Tibial artery (tissue), 4 donors: ENCODE results near the gene PAM.

Source experiments
- DNase-seq, 2 donors: peaks; one replicate each; pipeline ENCODE4 v3.0.0-alpha.2; 2019
- H3K27ac ChIP-seq, 2 donors: fragments of 200-600 bp; sonication (generic) in 1 of 2; 1 replicate in 1 of 2; 2 replicates in 1 of 2; pipeline ENCODE4 v1.5.1; 2018 to 2019; ENCODE audit warnings: mild to moderate bottlenecking in 1 of 2
- H3K27me3 ChIP-seq, 2 donors: fragments of 200-600 bp; sonication (generic) in 1 of 2; one replicate each; pipeline versions ENCODE4 v1.5.1 to v1.6.0; 2016 to 2019
- H3K36me3 ChIP-seq, 3 donors: fragments of 200-600 bp; sonication (generic) in 2 of 3; one replicate each; pipeline ENCODE4 v1.5.1; 2016 to 2019; ENCODE audit warnings: mild to moderate bottlenecking in 2 of 3
- H3K4me1 ChIP-seq, 4 donors: fragments of 200-600 bp; sonication (generic) in 2 of 4; 1 replicate in 3 of 4; 2 replicates in 1 of 4; pipeline ENCODE4 v1.5.1; 2016 to 2019
- H3K4me3 ChIP-seq, 2 donors: fragments of 200-600 bp; sonication (generic) in 1 of 2; 1 replicate in 1 of 2; 2 replicates in 1 of 2; pipeline ENCODE4 v1.5.1; 2018 to 2019; ENCODE audit warnings: mild to moderate bottlenecking in 2 of 2
- H3K9me3 ChIP-seq, 3 donors: fragments of 200-600 bp; sonication (generic) in 1 of 3; one replicate each; pipeline ENCODE4 v1.5.1; 2016 to 2019
- intact Hi-C: fragments of 100-400 bp; cut with DNase I; formaldehyde crosslinking; loops from one replicate; pipeline ENCODE4 v1.15.0; 2023; ENCODE audit warnings: low total_unique reads
- TF ChIP-seq, protein P1 (sequence below), 2 experiments: fragments of 200-600 bp in 1 of 2; fragments of 450-650 bp in 1 of 2; IDR thresholded peaks; one replicate each; pipeline ENCODE4 v1.5.1; 2017 to 2019; ENCODE audit warnings: antibody characterized with exemption in 2 of 2, mild to moderate bottlenecking in 1 of 2, moderate library complexity in 1 of 2

Gene PAM

DNA sequence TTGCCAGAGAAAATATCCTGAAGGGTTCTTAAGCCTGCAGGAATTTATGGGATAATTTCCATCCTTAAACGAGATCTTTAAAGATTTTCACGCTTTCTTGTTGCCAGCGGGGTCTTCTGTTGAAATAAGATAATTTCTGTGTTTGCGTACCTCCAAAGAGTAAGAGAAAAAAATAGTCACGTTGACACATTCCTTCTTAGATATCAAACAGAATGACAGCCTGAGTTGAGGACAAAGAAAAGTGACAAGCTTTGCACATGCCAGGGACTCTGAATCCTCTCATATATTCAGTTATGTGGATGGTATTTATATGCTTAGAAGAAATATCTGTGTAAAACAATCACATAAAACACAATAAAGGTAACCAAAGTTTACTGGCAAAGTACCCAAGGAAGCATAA lies 21.6 kb upstream of the PAM start:
- no peaks in the 10 kb centered on the region for H3K36me3 ChIP-seq
- H3K4me1 ChIP-seq: no peaks in the 10 kb centered on the region
- H3K9me3 ChIP-seq: no peaks in the 10 kb centered on the region
- intact Hi-C loops: no loop called here
- TF ChIP-seq, protein P1, sequence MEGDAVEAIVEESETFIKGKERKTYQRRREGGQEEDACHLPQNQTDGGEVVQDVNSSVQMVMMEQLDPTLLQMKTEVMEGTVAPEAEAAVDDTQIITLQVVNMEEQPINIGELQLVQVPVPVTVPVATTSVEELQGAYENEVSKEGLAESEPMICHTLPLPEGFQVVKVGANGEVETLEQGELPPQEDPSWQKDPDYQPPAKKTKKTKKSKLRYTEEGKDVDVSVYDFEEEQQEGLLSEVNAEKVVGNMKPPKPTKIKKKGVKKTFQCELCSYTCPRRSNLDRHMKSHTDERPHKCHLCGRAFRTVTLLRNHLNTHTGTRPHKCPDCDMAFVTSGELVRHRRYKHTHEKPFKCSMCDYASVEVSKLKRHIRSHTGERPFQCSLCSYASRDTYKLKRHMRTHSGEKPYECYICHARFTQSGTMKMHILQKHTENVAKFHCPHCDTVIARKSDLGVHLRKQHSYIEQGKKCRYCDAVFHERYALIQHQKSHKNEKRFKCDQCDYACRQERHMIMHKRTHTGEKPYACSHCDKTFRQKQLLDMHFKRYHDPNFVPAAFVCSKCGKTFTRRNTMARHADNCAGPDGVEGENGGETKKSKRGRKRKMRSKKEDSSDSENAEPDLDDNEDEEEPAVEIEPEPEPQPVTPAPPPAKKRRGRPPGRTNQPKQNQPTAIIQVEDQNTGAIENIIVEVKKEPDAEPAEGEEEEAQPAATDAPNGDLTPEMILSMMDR (IDR thresholded peaks at IDR 0.05): no peak
- H3K27me3 ChIP-seq: no peaks in the 10 kb centered on the region
- no peak overlapping the region for H3K27ac ChIP-seq
- no peak for DNase-seq
- H3K4me3 ChIP-seq: no peak overlapping the region

DNA sequence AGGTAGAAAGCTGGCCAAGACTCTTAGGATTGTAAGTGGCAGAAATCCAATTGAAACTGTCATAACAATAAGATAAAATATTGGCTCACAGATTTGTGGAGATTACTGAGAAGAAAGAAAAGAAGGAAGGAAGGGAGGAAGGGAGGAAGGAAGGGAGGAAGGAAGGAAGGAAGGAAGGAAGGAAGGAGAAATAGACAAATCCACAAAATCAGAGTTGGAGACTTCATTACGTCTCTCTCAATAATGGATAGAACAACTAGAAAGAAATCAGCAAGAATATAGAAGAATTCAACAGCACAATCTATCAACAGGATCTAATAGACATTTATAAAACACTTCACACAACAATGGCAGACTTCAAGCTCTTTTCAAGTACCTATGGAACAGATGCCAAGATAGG lies 17.9 kb upstream of the PAM start:
- H3K36me3 ChIP-seq: no peaks in the 10 kb centered on the region
- no peak overlapping the region for H3K4me3 ChIP-seq
- TF ChIP-seq, protein P1 (IDR thresholded peaks at IDR 0.05): no peak
- no peaks in the 10 kb centered on the region for H3K9me3 ChIP-seq
- no peak overlapping the region for H3K27ac ChIP-seq
- H3K4me1 ChIP-seq: no peaks in the 10 kb centered on the region
- H3K27me3 ChIP-seq: no peaks in the 10 kb centered on the region
- intact Hi-C loops: no loop called here
- no peak for DNase-seq

DNA sequence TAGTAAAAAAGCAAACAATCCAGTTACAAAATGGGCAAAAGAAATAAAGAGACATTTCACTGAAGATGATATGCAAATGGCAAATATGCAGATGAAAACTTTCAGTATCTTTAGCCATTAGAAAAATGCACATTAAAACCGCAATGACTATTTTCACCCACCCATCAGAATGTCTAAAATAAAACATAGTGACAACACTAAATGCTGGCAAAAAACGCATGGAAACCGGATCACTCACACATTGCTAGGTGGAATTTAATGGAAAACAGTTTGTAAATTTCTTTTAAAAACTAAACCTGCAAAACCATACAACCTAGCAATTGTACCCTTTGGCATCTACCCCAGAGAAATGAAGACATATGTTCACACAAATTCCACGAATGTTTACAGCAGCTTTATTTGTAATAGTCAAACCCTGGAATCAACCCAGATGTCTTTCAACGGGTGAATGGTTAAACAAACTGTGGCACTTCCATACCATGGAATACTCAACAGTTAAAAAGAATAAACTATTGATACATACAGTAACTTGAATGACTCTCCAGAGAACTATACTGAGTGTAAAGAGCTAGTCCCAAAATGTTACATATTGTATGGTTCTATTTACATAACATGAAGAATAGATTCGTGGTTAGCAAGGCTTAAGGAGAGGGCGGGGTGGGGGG lies 17.2 kb upstream of the PAM start:
- no peaks in the 10 kb centered on the region for H3K36me3 ChIP-seq
- TF ChIP-seq, protein P1 (IDR thresholded peaks at IDR 0.05): no peak
- no peak for DNase-seq
- intact Hi-C loops: no loop called here
- H3K4me1 ChIP-seq: no peaks in the 10 kb centered on the region
- no peaks in the 10 kb centered on the region for H3K27me3 ChIP-seq
- H3K27ac ChIP-seq: no peak overlapping the region
- no peak overlapping the region for H3K4me3 ChIP-seq
- no peaks in the 10 kb centered on the region for H3K9me3 ChIP-seq

DNA sequence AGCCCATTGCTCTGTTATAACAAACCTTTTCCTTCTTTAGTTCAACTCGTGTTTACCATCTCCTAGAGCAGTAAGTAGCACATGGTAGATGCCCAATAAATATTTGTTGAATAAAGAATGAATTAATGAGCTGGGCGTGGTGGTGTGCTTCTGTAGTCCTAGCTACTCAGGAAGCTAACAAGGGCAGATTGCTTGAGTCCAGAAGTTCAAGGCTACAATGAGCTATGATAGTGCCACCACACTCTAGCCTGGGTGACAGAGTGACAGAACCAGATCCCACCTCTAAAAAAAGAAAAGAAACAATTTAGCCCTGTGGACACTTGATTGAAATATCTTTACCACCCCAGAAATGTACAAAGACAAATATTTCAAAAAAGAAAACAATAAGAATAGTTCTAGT lies 14.6 kb upstream of the PAM start:
- no peaks in the 10 kb centered on the region for H3K36me3 ChIP-seq
- TF ChIP-seq, protein P1 (IDR thresholded peaks at IDR 0.05): no peak
- no peak for DNase-seq
- H3K4me3 ChIP-seq: no peak overlapping the region
- H3K4me1 ChIP-seq: no peaks in the 10 kb centered on the region
- H3K9me3 ChIP-seq: no peaks in the 10 kb centered on the region
- intact Hi-C loops: no loop called here
- no peak overlapping the region for H3K27ac ChIP-seq
- H3K27me3 ChIP-seq: no peaks in the 10 kb centered on the region

DNA sequence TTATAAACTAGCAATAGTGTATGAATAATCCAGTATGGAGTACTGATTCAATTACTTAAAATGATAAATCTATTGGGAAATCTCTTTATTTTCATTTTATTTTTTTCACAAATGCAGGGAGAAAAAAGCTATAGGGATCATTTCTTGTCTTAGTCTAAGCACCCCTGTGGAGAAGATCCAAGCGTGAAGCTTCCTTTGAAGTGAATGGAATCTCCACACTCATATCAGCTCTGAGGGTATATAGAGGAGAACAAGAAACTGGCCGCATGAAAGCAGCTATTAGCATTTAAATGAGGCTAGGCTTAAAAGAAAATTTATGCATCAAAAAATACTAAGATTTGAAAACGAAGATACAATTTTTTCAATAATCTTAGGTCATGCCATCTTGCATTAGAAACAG lies 12.9 kb upstream of the PAM start:
- Histone ChIP-seq H3K4me3 (no peak overlapping the region), H3K9me3 (no peaks in the 10 kb centered on the region), H3K27me3 (no peaks in the 10 kb centered on the region), H3K27ac (no peak overlapping the region), H3K36me3 (no peaks in the 10 kb centered on the region), H3K4me1 (no peaks in the 10 kb centered on the region)
- intact Hi-C loops: no loop called here
- TF ChIP-seq, protein P1 (IDR thresholded peaks at IDR 0.05): no peak
- no peak for DNase-seq

DNA sequence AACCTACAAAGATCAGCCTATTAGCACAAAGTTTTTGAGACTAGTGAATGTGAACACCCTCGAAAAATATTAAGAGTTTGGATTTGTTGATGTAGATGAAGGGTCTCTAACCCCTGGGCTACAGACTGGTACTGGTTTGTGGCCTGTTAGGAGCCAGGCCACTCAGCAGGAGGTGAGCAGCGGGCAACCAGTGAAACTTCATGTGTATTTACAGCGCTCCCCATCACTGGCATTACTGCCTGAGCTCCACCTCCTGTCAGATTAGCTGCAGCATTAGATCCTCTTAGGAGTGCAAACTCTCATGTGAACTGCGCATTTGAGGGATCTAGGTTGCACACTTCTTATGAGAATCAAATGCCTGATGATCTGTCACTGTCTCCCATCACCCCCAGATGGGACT lies 11.2 kb upstream of the PAM start:
- Histone ChIP-seq H3K4me3 (no peak overlapping the region), H3K27me3 (no peaks in the 10 kb centered on the region), H3K36me3 (no peaks in the 10 kb centered on the region), H3K27ac (no peak overlapping the region), H3K9me3 (no peaks in the 10 kb centered on the region), H3K4me1 (no peaks in the 10 kb centered on the region)
- DNase-seq: no peak
- intact Hi-C loops: no loop called here
- TF ChIP-seq, protein P1 (IDR thresholded peaks at IDR 0.05): no peak
